Cortex of kidney (tissue), 1 donor: ENCODE data around the gene XPC.
"Not testable (repeated sequence)": the region's sequence is repeated elsewhere in the genome, so short reads cannot be mapped to it uniquely, and the experiment has no call there.

Experiments
- DNase-seq: peaks from one replicate; lab custom pipeline; 2025; lab: John Stamatoyannopoulos, UW

XPC gene

GRCh38 chr3:14119651-14120050 lies 58.8 kb downstream of the XPC start:
- no peak for DNase-seq

GRCh38 chr3:14118400-14119381 lies 59.7 kb downstream of the XPC start:
- no peak for DNase-seq

DNA sequence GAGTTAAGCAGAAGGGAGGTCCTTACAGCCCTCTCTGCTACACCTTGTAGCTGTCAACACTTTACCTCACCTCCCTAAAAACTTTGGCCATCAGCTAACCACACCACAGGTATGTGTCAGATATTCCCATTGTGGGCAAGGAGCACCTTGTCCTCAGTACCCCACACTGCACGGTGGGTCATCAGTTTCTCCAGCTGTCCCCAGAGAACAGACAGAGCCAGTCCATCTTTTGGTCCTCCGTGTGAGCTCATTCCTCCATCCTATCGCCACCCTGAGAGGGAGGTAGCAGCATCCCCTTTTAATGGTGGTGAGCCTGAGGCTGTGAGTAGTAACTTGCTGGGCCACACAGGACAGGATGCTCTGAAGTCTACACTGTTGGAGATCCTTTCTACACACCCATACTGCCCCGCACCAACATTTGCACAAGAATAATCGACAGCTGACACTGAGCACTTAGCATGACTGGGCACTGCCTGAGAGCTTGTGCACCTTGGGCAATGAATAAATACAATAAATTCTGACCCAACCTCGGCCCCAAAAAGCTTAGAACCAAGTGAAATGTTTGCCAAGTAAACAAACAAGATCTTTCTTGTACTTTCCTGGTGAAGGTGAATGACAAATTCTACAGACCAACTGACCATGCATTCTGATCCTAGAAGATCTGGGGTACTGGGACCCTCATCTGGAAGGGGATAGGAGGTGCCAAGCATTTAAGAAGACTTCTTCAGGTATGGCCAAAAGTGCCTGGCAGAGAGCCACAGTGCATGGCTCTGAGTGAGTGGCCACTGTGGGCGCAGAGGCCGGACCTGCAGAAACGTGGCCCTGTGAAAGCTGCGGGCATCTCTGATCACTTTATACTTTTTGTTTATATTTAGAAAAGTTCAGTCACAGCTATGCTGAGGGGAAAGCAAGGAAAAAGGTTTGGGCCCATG lies 60.7 kb downstream of the XPC start:
- no peak for DNase-seq

DNA sequence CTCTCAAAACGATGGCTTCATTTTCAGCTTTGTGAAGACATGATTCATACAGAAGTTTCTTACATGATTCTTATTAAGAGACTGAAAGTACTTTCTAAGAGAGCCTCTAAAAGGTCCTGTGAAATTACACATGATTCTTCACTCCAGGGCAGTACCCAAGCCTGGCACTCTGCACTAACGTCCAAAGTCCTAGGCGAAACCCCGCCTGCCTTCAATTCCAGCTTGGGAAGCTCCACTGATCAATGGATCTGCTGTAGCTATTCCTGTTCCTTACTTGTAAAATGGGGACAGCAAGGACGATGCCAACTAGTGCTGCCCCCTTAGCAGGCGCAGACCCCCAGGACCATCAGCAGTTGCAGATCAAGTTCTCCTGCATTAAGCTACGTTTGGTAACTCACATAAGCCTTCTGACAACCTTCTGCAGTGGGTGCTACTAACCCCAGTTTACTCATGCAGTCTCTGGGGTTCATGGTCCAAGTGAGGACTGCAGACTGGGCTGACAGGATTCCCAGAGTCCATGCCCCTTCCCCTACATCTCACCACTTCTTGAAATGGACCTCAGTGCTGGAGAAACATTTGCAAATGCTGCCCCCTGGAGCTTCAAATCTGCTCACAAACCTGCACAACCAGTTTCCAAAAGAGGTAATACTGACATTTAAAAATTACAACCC lies 64.3 kb downstream of the XPC start:
- DNase-seq = no peak

DNA sequence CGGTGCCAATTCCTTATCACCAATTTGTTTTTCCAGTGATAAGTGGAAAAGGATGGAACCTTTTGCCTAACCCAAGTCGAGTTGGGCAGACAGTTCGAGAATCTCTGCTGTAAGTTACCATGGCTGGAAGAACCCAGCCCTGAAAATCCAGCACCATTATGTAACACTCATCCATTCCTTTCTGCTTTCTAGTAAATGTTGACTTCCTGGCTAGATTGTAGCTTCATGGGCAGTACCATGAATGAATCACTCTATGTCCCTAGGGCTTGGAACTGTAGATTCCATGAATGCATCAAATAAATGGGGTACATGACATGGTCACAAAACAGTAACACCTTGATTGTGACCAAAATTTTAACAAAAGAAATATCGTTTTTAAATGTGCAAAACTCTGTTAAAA lies 67.7 kb downstream of the XPC start:
- DNase-seq = no peak

- not testable (repeated sequence) for DNase-seq
Measured at GRCh38 chr3:14109821-14110220, 68.6 kb downstream of the XPC start.

DNA sequence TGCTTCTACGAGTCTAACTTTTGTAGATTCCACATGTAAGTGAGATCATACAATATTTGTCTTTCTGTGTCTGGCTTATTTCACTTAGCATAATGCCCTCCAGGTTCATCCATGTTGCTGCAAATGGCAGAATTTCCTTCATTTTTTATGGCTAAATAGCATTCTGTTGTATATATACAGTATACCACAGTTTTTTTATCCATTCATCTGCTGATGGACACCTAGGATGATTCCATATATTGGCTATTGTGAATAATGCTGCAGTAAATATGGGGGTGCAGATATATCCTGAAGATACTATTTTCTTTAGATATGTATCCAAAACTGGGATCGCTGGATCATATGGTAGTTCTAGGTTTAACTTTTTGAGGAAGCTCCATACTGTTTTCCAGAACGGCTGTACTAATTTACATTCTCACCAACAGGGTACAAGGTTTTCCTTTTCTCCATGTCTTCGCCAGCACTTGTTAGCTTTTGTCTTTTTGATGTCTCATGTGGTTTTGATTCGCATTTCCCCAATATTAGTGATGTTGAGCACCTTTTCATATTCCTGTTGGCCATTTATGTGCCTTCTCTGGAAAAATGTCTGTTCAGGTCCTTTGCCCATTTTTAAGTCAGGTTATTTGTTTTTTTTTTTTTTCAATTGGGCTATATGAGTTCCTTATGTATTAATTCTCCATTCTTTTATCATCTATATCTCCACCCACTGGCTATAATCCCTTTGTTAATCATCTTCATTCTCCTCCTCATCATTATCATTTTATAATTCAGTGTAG lies 80.6 kb downstream of the XPC start:
- no peak for DNase-seq

- no peak for DNase-seq
Measured at GRCh38 chr3:14096742-14097141, 81.7 kb downstream of the XPC start.
